Ishikawa (cell line): ENCODE data around the gene B4GALT2.
A peak's percentile ranks its signal among the peaks of the same experiment; 100 is the strongest.

Experiments
- CEBPB ChIP-seq: IDR thresholded peaks from 2 replicates; pipeline ENCODE4 v1.6.1; 2012
- CREB1 ChIP-seq: IDR thresholded peaks from 2 replicates; pipeline ENCODE4 v1.6.1; 2012; ENCODE audit warnings: low read depth
- EGR1 ChIP-seq: IDR thresholded peaks from 2 replicates; pipeline ENCODE4 v1.6.1; 2012
- EP300 ChIP-seq: IDR thresholded peaks from 2 replicates; pipeline ENCODE4 v1.6.1; 2012; ENCODE audit warnings: borderline replicate concordance
- FOXM1 ChIP-seq: IDR thresholded peaks from 2 replicates; pipeline ENCODE4 v1.6.1; 2012; ENCODE audit warnings: low read depth, borderline replicate concordance
- NFIC ChIP-seq: IDR thresholded peaks from 2 replicates; pipeline ENCODE4 v1.6.1; 2012
- RAD21 ChIP-seq: IDR thresholded peaks from 2 replicates; pipeline ENCODE4 v1.6.1; 2012; ENCODE audit warnings: low read depth
- TAF1 ChIP-seq: IDR thresholded peaks from 2 replicates; pipeline ENCODE4 v1.6.1; 2012; ENCODE audit warnings: low read depth, mild to moderate bottlenecking
- TCF12 ChIP-seq: IDR thresholded peaks from 2 replicates; pipeline ENCODE4 v1.6.1; 2012; ENCODE audit warnings: low read depth
- TEAD4 ChIP-seq: IDR thresholded peaks from 2 replicates; pipeline ENCODE4 v1.6.1; 2012
- YY1 ChIP-seq: IDR thresholded peaks from 2 replicates; pipeline ENCODE4 v1.6.1; 2012; ENCODE audit warnings: low read depth
- ZBTB7A ChIP-seq: IDR thresholded peaks from 2 replicates; pipeline ENCODE4 v1.6.1; 2012; ENCODE audit warnings: low read depth
- TF ChIP-seq, protein P1 (sequence below): IDR thresholded peaks from 2 replicates; pipeline ENCODE4 v1.6.1; 2012; ENCODE audit warnings: low read depth, mild to moderate bottlenecking
- TF ChIP-seq, protein P2 (sequence below): IDR thresholded peaks from 2 replicates; pipeline ENCODE4 v1.6.1; 2012
- TF ChIP-seq, protein P3 (sequence below): IDR thresholded peaks from 2 replicates; pipeline ENCODE4 v1.6.1; 2012

B4GALT2 gene

DNA sequence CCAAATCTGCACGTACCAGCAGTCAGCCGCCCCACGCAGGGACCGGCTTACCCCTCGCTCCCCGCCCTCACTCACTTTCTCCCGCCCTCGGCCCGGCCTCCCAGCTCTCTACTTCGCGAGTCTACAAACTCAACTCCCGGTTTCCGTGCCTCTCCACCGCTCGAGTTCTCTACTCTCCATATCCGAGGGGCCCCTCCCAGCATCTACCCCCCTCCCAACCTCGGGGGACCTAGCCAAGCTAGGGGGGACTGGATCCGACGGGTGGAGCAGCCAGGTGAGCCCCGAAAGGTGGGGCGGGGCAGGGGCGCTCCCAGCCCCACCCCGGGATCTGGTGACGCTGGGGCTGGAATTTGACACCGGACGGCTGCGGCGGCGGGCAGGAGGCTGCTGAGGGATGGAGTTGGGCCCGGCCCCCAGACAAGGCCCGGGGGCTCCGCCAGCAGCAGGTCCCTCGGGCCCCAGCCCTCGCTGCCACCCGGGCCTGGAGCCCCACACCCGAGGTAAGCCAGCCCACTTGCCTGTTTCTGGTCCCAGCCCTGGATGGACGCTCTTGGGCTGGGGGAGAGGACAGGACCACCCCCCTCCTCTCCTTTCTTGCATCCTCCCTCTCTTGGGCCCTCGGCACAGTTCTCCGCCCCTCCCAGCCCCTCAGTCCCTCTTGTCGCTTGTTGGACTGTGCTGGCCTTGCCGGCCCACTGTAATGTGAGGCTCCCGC lies 45.5 kb upstream of the B4GALT2 start, which contains the start of gene ARTN:
TSS of gene ARTN (plus strand) at position 416 of the 715 bp plus-strand sequence. CDS start 1,856 bp downstream, outside the sequence.
- TF ChIP-seq CREB1, result peak; percentile 47; the same call in 1 of the 2 replicates
- TF ChIP-seq RAD21, result no peak
- no peak for TF ChIP-seq YY1
- TF ChIP-seq ZBTB7A, result peak; percentile 89; the same call in 1 of the 2 replicates
- TF ChIP-seq, protein P1, sequence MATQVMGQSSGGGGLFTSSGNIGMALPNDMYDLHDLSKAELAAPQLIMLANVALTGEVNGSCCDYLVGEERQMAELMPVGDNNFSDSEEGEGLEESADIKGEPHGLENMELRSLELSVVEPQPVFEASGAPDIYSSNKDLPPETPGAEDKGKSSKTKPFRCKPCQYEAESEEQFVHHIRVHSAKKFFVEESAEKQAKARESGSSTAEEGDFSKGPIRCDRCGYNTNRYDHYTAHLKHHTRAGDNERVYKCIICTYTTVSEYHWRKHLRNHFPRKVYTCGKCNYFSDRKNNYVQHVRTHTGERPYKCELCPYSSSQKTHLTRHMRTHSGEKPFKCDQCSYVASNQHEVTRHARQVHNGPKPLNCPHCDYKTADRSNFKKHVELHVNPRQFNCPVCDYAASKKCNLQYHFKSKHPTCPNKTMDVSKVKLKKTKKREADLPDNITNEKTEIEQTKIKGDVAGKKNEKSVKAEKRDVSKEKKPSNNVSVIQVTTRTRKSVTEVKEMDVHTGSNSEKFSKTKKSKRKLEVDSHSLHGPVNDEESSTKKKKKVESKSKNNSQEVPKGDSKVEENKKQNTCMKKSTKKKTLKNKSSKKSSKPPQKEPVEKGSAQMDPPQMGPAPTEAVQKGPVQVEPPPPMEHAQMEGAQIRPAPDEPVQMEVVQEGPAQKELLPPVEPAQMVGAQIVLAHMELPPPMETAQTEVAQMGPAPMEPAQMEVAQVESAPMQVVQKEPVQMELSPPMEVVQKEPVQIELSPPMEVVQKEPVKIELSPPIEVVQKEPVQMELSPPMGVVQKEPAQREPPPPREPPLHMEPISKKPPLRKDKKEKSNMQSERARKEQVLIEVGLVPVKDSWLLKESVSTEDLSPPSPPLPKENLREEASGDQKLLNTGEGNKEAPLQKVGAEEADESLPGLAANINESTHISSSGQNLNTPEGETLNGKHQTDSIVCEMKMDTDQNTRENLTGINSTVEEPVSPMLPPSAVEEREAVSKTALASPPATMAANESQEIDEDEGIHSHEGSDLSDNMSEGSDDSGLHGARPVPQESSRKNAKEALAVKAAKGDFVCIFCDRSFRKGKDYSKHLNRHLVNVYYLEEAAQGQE, result no peak
- TF ChIP-seq NFIC, result no peak
- TF ChIP-seq TEAD4, result peak; percentile 36; the same call in 1 of the 2 replicates
- no peak for TF ChIP-seq FOXM1
- TF ChIP-seq EGR1, result no peak
- TF ChIP-seq CEBPB, result no peak
- TF ChIP-seq, protein P2, sequence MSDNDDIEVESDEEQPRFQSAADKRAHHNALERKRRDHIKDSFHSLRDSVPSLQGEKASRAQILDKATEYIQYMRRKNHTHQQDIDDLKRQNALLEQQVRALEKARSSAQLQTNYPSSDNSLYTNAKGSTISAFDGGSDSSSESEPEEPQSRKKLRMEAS, result no peak
- TF ChIP-seq TAF1, result no peak
- no peak for TF ChIP-seq TCF12
- TF ChIP-seq, protein P3, sequence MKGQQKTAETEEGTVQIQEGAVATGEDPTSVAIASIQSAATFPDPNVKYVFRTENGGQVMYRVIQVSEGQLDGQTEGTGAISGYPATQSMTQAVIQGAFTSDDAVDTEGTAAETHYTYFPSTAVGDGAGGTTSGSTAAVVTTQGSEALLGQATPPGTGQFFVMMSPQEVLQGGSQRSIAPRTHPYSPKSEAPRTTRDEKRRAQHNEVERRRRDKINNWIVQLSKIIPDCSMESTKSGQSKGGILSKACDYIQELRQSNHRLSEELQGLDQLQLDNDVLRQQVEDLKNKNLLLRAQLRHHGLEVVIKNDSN, result no peak
- no peak for TF ChIP-seq EP300

DNA sequence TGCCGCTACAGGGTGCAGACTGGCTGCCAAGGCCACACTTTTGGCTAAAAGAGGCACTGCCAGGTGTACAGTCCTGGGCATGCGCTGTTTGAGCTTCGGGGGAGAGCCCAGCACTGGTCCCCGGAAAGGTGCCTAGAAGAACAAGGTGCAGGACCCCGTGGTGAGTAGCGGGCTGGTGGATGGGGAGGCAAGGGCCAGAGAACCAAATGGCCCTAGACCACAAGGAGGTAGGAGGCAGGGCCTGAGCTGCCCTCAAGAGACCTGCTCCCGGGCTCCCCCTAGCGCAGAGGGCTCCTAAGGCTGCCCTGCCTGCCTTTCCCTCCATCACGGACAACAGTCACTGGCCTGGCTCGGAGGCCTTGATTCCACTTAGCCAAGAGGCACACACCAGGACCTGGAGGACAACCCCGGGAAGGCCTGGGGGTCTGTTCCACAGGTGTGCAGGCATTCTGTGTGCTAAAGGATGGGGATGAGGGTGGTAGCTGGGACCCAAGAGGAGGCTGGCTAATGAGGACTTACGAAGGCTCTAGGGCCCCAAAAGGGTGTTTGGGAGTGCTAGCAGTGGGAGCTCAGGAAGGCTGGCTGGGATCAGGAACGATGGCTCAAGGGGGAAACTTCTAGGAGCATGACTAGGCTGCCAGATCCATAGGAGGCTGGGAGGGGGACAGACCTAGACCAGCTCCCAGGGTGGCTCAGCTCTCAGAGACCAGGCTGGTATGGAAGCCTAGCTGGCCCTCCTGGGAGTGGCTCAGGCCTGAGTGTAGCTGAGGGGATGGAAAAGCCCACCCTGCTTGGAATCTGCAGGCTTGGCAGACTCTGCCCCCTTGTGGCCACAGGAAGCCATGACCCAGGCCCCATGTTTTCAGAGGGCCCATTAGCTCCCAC lies 44.7 kb upstream of the B4GALT2 start:
- no peak for TF ChIP-seq TEAD4
- peak; percentile 51 for TF ChIP-seq ZBTB7A
- TF ChIP-seq YY1, result no peak
- TF ChIP-seq, protein P2, result peak; percentile 12; the same call in 1 of the 2 replicates
- TF ChIP-seq TCF12, result no peak
- TF ChIP-seq CREB1, result no peak
- TF ChIP-seq RAD21, result peak; percentile 82
- TF ChIP-seq, protein P1, result no peak

DNA sequence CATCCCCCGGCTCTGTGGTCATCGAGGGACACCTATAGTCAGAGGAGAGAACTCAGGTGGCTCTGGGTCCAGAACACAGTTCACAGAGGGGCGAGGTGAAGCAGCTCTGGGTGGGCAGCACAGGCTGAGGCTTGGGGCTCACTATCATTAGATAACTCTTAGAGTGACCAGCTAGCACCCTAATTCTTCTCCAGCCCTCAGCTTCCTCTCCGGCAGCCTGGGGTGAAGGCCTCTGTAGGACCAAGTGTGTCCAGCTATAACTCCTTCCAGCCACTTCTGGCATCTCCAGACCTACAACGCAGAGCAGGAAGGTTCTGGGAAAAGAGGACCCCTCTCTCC lies 44.1 kb upstream of the B4GALT2 start:
- TF ChIP-seq TAF1 (no peak), CEBPB (no peak), NFIC (no peak), FOXM1 (no peak), ZBTB7A (no peak), TEAD4 (no peak), CREB1 (no peak), EGR1 (no peak), RAD21 (no peak), TCF12 (no peak), YY1 (no peak), EP300 (no peak)
- TF ChIP-seq, protein P1, result no peak
- TF ChIP-seq, protein P3, result no peak
- TF ChIP-seq, protein P2, result no peak
